ACHN (cell line): ENCODE data around the gene IKZF3.
"Not testable (repeated sequence)": the region's sequence is repeated elsewhere in the genome, so short reads cannot be mapped to it uniquely, and the experiment has no call there.

ENCODE experiments used
- DNase-seq: peaks from one replicate; pipeline ENCODE4 v3.0.0-alpha.2; 2015
- in situ Hi-C: cut with HindIII; loops from 2 replicates; pipeline ENCODE4 v1.10.0; 2017; ENCODE audit warnings: low sequenced_read_pairs, low pct_ligation_motif_present, low pct_unique_long_range_greater_than_20kb

IKZF3 gene

DNA sequence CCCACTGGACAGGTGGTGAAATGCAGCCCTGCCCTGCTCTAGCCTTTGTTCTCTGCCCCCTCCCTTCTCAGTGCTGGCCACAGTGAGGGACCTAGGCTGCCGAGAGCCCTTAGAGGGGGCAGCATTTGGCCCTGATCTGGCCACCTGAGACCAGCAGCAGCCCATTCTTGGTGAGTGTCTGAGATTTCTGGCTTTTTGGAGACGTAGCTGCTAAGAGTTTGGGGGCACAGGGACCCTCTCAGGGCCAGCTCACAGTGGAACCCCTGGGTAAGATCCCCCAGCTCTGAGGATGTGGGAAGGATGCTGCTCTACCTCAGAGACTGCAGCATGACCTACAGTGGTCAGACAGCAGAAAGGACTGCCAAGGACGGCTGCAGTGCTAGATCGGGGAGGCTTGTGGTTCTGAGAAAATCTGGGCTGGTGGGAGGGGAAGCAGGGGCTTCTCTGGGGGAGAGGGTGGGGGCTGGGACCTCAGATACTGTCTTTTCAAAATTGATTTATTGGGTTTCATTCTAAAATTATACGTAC lies 113.0 kb downstream of the IKZF3 start:
- in situ Hi-C loops: no loop called here
- DNase-seq: no peak

DNA sequence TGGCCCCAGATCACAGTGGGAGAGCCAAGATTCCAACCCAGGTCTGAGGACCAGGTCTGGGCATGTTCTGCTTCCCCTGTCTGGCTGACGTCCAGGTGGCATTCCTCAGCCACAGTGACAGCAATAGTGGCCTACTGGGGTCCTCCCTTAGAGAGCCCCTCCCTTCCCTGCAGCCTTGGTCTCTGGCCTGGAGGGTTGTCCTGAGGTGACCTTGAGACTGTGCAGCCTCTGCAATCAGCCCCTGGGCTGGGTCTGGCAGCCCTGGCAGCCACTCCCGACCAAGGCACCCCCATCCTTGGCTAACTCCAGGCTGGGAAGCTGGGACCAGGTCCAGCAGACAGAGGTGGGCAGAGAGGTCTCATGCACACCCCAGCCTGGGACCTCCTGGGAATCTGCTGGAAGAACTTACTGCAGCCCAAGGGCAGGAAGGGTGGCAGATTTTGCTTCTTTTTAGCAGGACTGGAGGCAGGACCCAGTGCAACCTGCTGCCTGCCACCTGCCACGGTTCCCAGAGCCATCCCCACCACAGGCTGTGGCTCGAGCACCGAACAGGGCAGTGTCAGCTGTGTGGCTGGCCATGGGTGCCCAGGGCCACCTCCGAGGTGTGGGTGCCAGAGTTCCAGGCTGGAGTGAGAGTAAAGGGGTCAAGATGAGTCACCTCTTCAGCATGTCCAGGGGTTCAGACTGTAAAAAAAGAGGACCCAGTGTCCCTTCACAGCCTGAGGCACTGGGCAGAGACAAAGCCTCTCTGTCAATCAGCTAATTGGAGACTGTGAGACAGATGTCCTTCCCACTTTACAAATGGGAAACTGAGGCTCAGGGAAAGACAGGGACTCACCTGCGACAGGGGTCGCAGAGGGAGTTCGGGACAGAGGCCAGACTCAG lies 113.7 kb downstream of the IKZF3 start:
- no peak for DNase-seq
- in situ Hi-C loops: no loop called here

DNA sequence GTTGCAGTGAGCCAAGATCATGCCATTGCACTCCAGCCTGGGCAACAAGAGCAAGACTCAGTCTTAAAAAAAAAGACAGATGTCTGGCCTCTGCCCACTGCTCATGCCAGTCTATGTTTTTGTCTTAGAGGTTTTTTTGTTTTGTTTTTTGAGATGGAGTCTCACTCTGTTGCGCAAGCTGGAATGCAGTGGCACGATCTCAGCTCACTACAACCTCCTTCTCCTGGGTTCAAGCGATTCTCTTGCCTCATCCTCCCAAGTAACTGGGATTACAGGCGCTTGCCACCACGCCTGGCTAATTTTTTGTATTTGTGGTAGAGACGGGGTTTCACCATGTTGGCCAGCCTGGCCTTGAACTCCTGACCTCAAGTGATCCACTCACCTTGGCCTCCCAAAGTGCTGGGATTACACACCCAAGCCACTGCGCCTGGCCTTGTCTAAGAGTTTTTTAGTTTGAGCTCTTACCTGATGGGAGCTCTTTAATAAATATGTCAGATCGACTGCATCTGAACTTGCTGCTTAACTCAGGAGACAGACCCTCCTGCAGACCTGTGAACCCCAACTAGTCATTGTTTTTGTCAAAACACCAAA lies 115.6 kb downstream of the IKZF3 start:
- DNase-seq, in situ Hi-C loops: not testable (repeated sequence)

DNA sequence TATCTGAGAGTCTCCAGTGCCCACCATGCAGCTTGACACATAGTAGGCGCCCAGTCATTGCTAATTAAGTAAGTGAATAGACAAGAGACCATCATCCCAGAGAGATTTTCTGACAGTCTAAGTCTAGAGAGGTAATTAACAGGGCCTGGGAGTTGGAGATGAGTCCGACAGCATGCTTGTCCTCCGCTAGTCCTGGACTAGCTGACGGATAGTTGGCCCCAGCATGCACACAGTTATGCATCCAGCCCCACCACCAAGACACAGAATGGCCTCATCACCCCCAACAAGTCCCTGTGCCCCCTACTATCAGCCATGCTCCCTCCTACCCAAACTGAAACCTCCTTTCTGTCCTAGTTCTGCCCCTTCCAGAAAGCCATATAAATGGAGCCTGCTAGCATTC lies 116.4 kb downstream of the IKZF3 start:
- no peak for DNase-seq
- in situ Hi-C loops: no loop called here

DNA sequence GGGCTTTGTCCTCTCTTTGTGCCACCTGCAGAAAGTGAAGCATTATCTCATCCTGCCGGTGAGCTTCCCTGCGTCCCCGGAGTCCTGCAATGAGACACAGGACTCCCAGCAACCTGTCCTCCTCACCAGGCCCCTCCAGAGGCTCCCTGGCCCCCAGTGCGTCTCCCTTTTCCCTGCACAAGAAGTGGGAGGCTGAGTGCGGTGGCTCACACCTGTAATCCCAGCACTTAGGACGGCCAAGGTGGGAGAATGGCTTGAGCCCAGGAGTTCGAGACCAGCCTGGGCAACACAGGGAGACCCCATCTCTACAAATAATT lies 118.0 kb downstream of the IKZF3 start:
- DNase-seq: no peak
- in situ Hi-C loops: no loop called here

DNA sequence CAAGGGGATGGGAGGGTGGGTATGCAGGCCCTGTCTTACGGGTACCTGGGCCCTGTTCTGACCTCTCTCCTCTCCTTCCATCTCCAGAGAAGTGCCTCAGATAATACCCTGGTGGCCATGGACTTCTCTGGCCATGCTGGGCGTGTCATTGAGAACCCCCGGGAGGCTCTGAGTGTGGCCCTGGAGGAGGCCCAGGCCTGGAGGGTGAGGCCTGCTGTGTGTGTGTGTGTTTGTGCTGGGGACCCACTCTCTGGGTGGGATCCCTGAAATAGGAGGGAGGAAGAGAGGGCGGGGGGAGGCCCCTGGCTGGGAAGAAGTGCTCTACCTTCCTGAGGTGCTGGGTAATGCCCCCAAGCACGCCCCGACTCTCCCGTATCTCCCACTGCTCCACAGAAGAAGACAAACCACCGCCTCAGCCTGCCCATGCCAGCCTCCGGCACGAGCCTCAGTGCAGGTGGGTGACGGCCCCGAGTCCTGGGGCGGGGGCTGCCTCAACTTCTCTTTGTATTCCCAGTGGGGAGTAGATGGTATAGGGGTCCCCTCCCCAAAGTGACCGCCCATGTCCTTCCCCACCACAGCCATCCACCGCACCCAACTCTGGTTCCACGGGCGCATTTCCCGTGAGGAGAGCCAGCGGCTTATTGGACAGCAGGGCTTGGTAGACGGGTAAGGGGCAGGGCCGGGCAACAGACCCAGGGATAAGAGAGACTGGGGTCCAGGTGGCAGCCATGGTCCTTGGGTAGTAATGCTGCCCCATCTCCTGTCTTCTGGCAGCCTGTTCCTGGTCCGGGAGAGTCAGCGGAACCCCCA lies 118.6 kb downstream of the IKZF3 start:
- in situ Hi-C loops: no loop called here
- DNase-seq: no peak

DNA sequence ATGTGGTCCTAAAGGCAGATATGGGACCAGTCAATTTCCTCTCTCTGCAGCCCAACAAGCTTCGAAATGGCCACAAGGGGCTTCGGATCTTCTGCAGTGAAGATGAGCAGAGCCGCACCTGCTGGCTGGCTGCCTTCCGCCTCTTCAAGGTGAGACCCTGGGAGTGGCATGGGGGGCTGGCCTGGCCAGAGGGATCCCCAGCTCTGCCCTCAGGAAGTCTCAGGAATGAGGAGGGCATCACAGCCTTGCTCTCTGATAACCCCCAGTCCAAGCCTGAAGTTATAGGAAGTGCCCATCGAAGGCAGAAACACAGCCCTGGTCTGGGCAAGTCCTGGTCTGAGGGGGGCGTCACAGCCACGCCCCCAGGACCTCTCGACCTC lies 119.3 kb downstream of the IKZF3 start:
- in situ Hi-C loops: no loop called here
- DNase-seq: no peak

DNA sequence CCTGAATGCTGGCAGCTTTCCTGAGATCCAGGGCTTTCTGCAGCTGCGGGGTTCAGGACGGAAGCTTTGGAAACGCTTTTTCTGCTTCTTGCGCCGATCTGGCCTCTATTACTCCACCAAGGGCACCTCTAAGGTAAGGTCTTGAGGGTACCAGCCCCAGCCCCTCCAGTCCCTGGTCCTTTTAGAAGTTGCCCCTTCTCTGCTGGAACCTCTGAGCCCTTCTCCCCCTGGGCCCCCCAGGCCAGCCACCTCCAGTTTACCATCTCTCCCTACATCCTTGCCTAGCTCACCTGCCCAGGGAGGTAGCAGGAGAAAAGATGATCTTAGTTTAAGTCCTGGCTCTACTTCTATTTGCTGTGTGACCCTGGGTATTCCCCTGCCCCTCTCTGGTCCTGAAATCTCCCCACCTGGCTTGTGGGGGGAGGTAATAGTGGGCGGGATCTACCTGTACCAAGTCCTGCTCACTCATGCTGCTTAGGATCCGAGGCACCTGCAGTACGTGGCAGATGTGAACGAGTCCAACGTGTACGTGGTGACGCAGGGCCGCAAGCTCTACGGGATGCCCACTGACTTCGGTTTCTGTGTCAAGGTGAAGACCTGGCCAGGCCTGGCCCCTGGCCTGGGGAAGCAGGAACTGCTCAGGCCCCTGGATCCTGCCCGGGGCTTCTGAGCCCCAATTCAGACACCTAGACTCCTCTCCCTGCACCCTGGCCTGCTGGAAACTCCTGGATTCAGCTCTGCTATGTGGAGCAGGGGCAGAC lies 119.9 kb downstream of the IKZF3 start:
- in situ Hi-C loops: no loop called here
- no peak for DNase-seq

DNA sequence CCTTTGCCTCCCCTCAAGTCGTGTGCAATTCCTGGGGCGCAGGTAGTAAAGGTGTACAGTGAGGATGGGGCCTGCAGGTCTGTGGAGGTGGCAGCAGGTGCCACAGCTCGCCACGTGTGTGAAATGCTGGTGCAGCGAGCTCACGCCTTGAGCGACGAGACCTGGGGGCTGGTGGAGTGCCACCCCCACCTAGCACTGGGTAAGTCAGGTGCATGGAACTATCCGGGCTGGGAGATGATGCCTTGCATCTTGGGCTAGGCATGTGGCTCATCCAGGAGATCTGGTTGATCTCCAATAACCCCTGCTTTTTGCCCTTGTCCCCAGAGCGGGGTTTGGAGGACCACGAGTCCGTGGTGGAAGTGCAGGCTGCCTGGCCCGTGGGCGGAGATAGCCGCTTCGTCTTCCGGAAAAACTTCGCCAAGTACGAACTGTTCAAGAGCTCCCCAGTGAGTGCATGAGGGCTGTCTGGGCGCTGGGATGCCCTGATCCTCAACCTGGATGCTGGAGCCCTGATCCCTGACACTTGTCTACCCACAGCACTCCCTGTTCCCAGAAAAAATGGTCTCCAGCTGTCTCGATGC lies 121.2 kb downstream of the IKZF3 start:
- no peak for DNase-seq
- in situ Hi-C loops: no loop called here

DNA sequence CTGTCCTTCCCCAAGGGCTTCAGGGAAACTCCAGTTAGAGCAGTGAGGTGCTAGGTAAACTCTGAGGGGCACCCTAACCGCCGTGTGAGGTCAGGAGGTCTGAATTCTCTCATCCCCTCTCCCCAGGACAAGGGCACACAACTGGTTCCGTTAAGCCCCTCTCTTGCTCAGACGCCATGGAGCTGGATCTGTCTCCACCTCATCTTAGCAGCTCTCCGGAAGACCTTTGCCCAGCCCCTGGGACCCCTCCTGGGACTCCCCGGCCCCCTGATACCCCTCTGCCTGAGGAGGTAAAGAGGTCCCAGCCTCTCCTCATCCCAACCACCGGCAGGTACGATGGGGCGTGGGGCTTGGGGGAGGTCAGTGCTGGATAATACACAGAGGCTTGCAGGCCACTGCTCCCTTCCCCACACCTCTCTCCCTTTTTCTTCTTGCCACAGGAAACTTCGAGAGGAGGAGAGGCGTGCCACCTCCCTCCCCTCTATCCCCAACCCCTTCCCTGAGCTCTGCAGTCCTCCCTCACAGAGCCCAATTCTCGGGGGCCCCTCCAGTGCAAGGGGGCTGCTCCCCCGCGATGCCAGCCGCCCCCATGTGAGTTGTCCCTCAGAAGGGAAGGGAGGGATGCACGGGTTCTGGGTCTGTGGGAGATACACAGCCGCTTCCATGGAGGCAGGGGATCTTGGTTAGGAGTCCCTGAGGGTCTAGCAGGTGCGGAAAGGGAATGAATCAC lies 121.8 kb downstream of the IKZF3 start:
- in situ Hi-C loops: no loop called here
- no peak for DNase-seq

DNA sequence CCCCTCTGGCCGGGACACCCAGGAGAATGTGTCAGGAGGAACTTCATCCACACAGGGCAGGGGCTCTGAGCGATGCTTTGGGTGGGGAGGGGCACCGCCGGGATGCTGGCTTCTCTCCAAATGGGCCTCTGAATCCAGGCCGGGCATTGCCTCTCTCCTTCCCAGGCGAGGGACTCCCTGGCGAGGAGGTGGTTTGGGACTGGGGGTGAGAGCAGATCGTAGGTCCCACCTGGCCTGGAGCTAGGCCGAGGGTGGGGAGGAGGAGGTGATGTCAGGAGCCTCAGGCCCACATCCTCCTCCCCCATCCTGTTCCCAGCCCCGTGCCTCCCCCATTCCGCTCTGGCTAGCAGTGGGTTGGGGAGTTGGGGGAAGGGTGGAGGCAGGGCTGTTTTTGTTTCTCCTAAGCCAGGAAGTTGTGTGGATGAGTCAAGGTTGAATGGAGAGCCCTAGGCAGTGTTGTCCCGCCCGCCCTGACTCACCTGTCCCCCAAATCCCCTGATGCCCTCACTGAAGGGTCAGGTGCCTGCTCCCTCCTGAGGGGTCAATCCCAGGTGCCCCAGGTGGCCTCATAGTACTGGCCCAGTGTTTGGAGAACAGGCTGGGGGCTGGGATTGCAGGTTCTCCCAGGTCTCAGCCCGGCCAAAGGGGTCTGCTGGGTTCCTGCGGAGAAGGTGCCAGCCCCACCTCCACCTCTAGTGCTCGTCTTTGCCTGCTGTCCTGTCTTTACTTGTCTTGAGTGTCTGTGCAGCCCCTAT lies 123.6 kb downstream of the IKZF3 start:
- in situ Hi-C loops: no loop called here
- DNase-seq: peak; percentile 53

DNA sequence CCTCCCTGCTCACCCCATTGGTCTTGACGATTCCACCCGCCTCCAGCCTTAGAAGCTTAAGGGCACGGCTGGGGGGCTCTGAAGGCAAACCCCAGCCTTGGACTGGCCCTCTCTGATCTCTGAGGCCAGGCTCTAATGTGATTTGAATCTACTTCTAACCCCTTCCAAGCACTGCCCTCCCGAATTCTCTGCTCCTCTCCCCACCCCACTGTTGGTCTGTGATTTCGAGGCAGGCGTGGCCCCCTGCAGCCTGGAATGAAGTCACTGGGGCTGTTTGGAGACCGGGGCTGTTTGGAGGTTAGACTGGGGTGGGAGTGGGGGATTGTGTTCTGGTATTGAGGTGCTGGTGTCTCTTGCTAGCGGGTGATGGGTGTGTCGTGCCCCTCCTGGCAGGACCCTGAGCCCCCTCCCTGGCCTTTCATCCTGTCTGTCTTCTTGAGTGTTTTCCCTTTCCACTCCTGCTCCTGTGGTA lies 124.2 kb downstream of the IKZF3 start:
- peak; percentile 44 for DNase-seq
- in situ Hi-C loops: no loop called here

DNA sequence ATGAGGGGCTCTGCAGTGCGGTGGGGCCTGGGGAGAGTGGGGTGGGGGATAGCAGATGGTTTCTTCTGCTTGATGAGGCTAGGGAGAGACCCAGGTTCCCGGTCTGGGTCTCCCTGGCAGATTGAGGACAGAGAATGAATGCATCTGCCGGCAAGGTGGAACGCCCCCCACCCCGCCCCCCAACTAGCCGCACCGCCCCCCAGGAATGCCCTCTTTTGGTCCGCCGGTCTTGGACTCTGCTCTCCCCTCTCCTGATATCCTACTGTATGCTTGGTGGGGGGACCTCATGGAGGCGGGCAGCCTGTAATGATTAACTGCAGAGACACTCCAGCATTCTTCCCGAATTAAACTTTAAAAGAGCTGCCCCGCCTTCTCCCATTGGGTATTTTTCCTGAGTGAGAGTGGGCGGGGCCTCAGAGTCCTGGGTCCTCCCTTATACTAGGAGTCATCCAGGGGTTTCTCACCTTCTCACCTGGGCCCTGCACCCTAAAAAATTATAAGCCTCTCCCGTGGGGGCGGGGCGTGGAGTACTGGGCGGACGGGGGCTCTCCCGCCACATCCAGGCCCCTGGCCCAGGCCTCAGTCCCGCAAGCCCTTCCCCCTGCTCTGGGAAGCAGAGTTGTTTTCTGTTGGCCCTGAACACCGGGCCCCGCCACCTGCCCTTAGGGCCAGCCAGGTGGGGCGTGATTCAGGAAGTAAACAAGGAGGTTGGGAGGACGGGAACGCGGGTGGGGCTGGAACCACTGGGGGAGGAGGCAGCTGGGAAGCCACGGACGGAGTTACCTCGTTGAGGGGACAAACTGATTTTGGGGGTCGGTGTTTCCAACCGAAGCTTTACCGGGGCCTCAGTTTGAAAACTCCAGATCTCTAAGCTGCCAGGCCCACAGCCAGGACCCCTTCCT lies 124.9 kb downstream of the IKZF3 start:
- in situ Hi-C loops: no loop called here

DNA sequence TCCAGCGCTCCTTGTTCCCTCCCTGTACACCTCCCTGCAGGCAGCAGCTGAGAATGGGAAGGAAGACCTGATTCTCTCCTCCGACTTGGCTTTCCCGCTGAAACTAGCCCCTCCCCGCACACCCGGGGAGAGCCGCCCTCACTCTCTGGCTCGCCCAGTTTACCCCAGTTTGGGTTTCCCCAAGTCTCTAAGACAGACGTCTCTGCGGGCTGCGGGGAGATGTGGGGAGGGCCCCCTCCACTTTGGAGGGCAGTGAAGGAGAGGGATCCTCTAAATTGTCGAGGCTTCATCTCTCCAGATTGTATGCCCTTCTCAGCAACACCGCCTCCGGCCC lies 125.6 kb downstream of the IKZF3 start:
- in situ Hi-C loops: no loop called here
- peak; percentile 76 for DNase-seq

More for the DNA sequence above, 124.9 kb downstream of the IKZF3 start:
- DNase-seq: peak; percentile 92

DNA sequence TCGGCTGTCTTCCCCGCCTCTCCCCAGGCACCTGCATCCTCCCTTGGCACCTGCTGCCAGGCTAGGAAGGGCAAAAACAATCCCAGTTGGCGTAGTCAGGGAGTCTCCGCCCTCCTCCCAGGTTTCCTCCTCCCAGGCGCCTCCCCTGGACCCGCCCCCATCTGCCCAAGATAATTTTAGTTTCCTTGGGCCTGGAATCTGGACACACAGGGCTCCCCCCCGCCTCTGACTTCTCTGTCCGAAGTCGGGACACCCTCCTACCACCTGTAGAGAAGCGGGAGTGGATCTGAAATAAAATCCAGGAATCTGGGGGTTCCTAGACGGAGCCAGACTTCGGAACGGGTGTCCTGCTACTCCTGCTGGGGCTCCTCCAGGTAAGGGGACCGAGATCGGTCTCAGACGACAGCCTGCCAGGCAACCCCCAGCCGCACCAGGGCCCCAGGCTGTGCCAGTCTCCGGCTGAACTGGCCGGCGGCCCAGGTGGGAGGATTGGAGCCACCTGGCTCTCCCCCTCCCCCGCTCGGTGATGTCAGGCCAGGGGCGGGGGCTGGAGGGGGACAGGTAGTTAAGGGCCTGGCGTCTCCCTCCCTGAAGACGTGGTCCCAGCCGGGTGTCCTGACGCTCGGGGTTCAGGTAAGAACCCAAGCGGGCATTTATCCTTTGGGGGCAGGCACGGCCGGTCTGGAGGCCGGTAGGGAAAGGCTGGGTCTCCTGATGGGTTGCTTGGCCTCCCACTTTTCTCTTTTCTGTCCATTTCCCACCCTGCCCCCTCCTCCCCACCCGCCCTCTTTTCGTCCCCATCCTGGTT lies 126.1 kb downstream of the IKZF3 start, which contains the start of gene GRB7:
TSS of gene GRB7 (plus strand) at position 179 of the 808 bp plus-strand sequence. CDS start 4,364 bp downstream, outside the sequence.
- in situ Hi-C loops: no loop called here
- DNase-seq: peak; percentile 75
